Activated CD8-positive, alpha-beta T cell treated with anti-CD3 and anti-CD28 coated beads, Interleukin-2, amount 10 ng/mL, durations not matched to agents 7 days and 5 days (primary cell): Measurements from ENCODE around the gene IL10. TPM values are rescaled to one million over a fixed set of nuclear protein-coding genes. Genes with fewer than 3 reads are reported as not detected.
"Not testable (repeated sequence)": the region's sequence is repeated elsewhere in the genome, so short reads cannot be mapped to it uniquely, and the experiment has no call there.

Experiments
- ATAC-seq: fragments of 150-1000 bp; cut with Tn5 transposase; one replicate; pipeline ENCODE4 v1.10.0; 2021; ENCODE audit warnings: moderate library complexity
- CTCF ChIA-PET: fragments of 350-600 bp; sonication (Branson Sonifier 250); formaldehyde crosslinking; loops from one replicate; lab custom pipeline; 2021; ENCODE audit warnings: antibody characterized with exemption; lab: Charles Lee
- POLR2A ChIA-PET: fragments of 350-600 bp; sonication (Branson Sonifier 250); formaldehyde crosslinking; loops from one replicate; lab custom pipeline; 2021; ENCODE audit warnings: antibody characterized with exemption; lab: Charles Lee
- DNase-seq: peaks from one replicate; pipeline ENCODE4 v3.0.0-alpha.2; 2020
- H3K27ac Mint-ChIP-seq: one replicate; pipeline ENCODE4 v1.8.0; 2021; ENCODE audit warnings: mild to moderate bottlenecking, mixed read lengths
- H3K27me3 Mint-ChIP-seq: one replicate; pipeline ENCODE4 v1.8.0; 2021; ENCODE audit warnings: low read depth, mixed read lengths
- H3K36me3 Mint-ChIP-seq: one replicate; pipeline ENCODE4 v1.8.0; 2021; ENCODE audit warnings: low read depth, mixed read lengths
- H3K4me1 Mint-ChIP-seq: one replicate; pipeline ENCODE4 v1.8.0; 2021; ENCODE audit warnings: low read depth, mixed read lengths
- H3K4me3 Mint-ChIP-seq: one replicate; pipeline ENCODE4 v1.8.0; 2021; ENCODE audit warnings: mild to moderate bottlenecking, mixed read lengths
- H3K9me3 Mint-ChIP-seq: one replicate; pipeline ENCODE4 v1.8.0; 2022; ENCODE audit warnings: mixed read lengths; ENCODE audit not compliant: insufficient read depth
- total RNA-seq, 2 experiments: library from RNA; stranded (reverse); gene quantifications; one replicate each; pipeline ENCODE4 v1.2.3, GENCODE V29; 2021

The IL10 gene
- total RNA-seq, 2 experiments from 2014 or later = 0.32 TPM; not detected in 1

DNA sequence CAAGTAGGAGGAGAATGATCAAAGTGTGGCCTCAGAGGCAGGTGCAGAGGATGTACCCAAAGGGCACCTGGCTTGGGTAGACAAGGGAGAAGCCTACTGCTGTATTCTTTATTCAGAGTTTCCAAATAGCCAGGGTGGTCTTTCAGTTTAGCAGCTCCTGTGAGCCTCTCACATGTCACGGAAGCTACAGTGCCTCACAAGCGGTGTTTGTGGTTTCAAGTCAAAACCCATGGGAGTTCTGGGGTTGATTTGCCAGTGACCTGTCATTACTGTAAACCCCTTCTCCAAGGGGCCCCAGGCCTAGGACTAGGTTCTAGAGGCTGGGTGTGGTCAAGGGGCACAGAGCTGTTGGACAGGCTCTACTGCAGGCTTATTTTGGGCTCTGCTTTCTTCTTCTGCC is 10.2 kb upstream of the IL10 start:
- peak; percentile 40 for ATAC-seq
- POLR2A ChIA-PET = interaction anchor here (0.5 to 1.7 kb wide), 3 partner anchors 11 to 63 kb away, joined by 3 to 4 read pairs (median 3); partner anchors contain the start of gene IL19

DNA sequence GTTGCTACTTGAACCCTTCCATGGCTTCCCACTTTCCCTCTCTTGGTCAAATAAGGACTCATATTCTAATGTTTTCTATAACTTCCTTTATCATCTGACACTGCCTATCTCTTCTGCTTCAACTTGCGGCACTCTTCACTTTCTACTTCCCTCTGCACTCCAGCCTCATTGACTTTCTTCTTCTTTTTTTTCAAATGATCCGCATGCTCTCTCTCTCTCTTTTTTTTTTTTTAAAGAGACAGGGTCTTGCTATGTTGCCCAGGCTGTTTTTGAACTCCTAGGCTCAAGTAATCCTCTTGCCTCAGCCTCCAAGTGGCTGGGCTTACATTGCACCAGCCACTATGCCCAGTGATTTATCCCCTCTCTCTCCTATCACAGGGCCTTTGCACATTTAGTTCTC is 7.3 kb upstream of the IL10 start:
- H3K9me3 Mint-ChIP-seq = no peaks in the 10 kb centered on the region
- CTCF ChIA-PET = interaction anchor here (1.1 to 2.6 kb wide), 2 partner anchors 10 to 30 kb away, joined by 3 to 11 read pairs; partner anchors contain the start of gene IL19
- DNase-seq (no peak), ATAC-seq (no peak)
- no peaks in the 10 kb centered on the region for H3K36me3 Mint-ChIP-seq
- no peak overlapping the region for H3K4me3 Mint-ChIP-seq
- H3K27me3 Mint-ChIP-seq = peaks cover 8% of the 10 kb centered on the region
- POLR2A ChIA-PET = no interaction called here
- H3K27ac Mint-ChIP-seq = no peak overlapping the region
- peaks cover 31% of the 10 kb centered on the region for H3K4me1 Mint-ChIP-seq

More for the DNA sequence above, 10.2 kb upstream of the IL10 start:
- CTCF ChIA-PET = interaction anchor here (0.7 to 8.4 kb wide), 9 partner anchors 10 to 129 kb away, joined by 3 to 63 read pairs (median 9); partner anchors contain the start of genes IL10 and IL19
- Mint-ChIP-seq H3K27ac (peak overlapping the region; percentile 34), H3K4me3 (peak overlapping the region; percentile 22), H3K4me1 (peaks cover 57% of the 10 kb centered on the region), H3K36me3 (no peaks in the 10 kb centered on the region), H3K9me3 (no peaks in the 10 kb centered on the region), H3K27me3 (peaks cover 5% of the 10 kb centered on the region)
- DNase-seq = peak; percentile 52

DNA sequence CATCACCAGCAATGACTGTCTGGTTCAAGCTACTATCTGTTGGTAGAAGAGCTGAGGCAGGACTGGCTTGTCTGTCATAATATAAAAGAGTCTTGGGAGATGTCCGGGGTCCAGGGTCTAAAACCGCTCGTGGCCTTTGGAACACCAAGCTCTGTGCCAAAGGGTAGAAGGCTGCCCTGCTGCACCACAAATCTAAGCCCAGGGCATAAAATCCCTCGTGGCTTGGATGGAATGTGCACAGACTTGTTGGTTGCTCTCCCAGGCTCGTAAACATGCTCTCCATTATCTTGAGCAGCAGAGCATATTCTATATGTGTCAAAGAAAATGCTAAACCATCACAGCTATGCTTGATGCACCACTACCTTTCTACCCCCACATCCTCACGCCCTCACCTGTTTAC is 6.6 kb upstream of the IL10 start:
- H3K36me3 Mint-ChIP-seq, H3K4me3 Mint-ChIP-seq, DNase-seq, H3K27ac Mint-ChIP-seq, POLR2A ChIA-PET, H3K9me3 Mint-ChIP-seq, H3K27me3 Mint-ChIP-seq, CTCF ChIA-PET, ATAC-seq: not testable (repeated sequence)
- peaks cover 29% of the 10 kb centered on the region for H3K4me1 Mint-ChIP-seq

DNA sequence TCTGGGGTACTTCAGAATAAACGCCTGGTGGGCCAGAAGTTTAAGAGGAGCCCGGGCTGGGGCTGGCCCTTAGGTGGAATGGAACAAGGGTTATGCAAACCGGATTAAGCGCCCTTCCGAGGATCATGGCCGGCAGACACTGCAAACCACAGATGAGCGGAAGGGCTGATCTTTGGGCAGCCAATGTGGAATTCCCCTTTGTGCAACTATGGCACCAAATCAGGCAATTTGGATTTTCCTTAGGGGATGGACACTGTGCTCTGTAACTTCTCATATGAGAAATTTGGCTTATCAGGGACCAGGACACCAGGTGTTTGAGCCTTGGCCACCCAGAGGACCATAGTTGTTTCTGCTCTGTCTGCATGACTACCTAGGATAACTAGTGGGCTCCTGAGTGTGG is 5.7 kb upstream of the IL10 start:
- no peak for ATAC-seq
- Mint-ChIP-seq H3K4me1 (peaks cover 27% of the 10 kb centered on the region), H3K4me3 (no peak overlapping the region), H3K27ac (no peak overlapping the region), H3K27me3 (peaks cover 15% of the 10 kb centered on the region), H3K36me3 (no peaks in the 10 kb centered on the region), H3K9me3 (no peaks in the 10 kb centered on the region)
- CTCF ChIA-PET = interaction anchor here (0.9 to 1.3 kb wide), 2 partner anchors 17 to 19 kb away, joined by 3 to 7 read pairs; no protein-coding TSS in a partner anchor
- no peak for DNase-seq
- POLR2A ChIA-PET = no interaction called here

GRCh38 chr1:206776229-206776628 is 3.9 kb upstream of the IL10 start:
- no peak for ATAC-seq
- POLR2A ChIA-PET = no interaction called here
- Mint-ChIP-seq H3K36me3 (no peaks in the 10 kb centered on the region), H3K4me1 (peaks cover 31% of the 10 kb centered on the region), H3K27me3 (peaks cover 30% of the 10 kb centered on the region), H3K27ac (no peak overlapping the region), H3K9me3 (no peaks in the 10 kb centered on the region), H3K4me3 (no peak overlapping the region)
- no peak for DNase-seq
- CTCF ChIA-PET = interaction anchor here (0.7 to 1.3 kb wide), 2 partner anchors 37 to 42 kb away, joined by 3 read pairs; no protein-coding TSS in a partner anchor

DNA sequence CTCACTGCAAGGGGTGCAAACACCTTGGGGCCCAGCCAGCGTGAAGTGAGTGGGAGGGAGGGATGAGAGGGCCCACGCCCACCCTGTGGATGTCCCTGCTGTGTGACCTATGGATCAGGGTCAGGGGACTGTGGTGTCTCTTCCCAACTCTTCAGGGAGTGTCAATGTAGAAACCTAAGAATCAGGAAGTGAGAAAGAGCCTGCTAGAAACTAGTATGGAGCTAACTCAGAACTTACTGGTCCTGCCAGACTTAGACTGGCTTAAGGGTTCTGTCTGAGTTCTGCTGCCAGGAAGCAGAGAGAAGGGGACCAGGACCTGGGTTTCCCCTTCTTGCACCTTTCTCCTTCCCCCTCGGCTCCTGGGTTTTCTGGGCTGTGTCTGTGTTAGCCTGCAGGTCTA is 1.8 kb upstream of the IL10 start:
- Mint-ChIP-seq H3K27me3 (peaks cover 37% of the 10 kb centered on the region), H3K4me3 (no peak overlapping the region), H3K36me3 (no peaks in the 10 kb centered on the region), H3K4me1 (peaks cover 52% of the 10 kb centered on the region), H3K27ac (no peak overlapping the region), H3K9me3 (no peaks in the 10 kb centered on the region)
- POLR2A ChIA-PET = interaction anchor here (0.7 kb wide), 1 partner anchor 9 kb away, joined by 3 read pairs; no protein-coding TSS in a partner anchor
- DNase-seq (no peak), ATAC-seq (no peak)
- CTCF ChIA-PET = interaction anchor here (0.8 to 1.7 kb wide), 6 partner anchors 10 to 48 kb away, joined by 3 to 9 read pairs (median 4); no protein-coding TSS in a partner anchor

DNA sequence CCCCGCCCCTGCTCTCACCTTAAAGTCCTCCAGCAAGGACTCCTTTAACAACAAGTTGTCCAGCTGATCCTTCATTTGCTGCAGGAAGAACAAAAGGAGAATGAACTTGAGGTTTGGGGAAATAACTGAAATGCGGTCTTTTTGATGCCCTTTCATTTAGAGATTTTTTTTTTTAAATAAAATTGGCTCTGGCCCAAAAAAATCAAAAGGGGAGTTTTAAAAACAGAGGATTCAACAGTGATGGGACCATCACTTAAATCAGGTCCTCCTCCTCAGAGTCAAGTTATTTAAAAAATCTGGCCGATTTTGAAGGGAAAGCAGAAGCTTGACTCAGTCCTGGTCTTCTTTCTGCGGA is 979 bp downstream of the IL10 start:
- Mint-ChIP-seq H3K4me3 (no peak overlapping the region), H3K27ac (no peak overlapping the region), H3K4me1 (peaks cover 78% of the 10 kb centered on the region), H3K9me3 (no peaks in the 10 kb centered on the region), H3K36me3 (no peaks in the 10 kb centered on the region), H3K27me3 (peaks cover 35% of the 10 kb centered on the region)
- no peak for DNase-seq
- no peak for ATAC-seq
- ChIA-PET POLR2A (interaction anchor here (0.6 to 1.3 kb wide), 4 partner anchors 11 to 17 kb away, joined by 3 to 4 read pairs (median 3); no protein-coding TSS in a partner anchor), CTCF (interaction anchor here (1.5 to 8.8 kb wide), 14 partner anchors 9 to 212 kb away, joined by 3 to 118 read pairs (median 11); no protein-coding TSS in a partner anchor)

GRCh38 chr1:206770531-206771337 is 1.6 kb downstream of the IL10 start, which contains the start of gene IL19:
Gene IL19 (plus strand): TSS chr1:206770773. CDS start chr1:206836663, 65,890 bp downstream.
- Mint-ChIP-seq H3K4me1 (peaks cover 84% of the 10 kb centered on the region), H3K27ac (peak within 1 kb of the TSS; percentile 53), H3K27me3 (peaks cover 35% of the 10 kb centered on the region), H3K4me3 (no peak within 1 kb of the TSS), H3K9me3 (no peaks in the 10 kb centered on the region), H3K36me3 (no peaks in the 10 kb centered on the region)
- no peak for ATAC-seq
- ChIA-PET CTCF (interaction anchor here (0.7 to 8.8 kb wide), 16 partner anchors 10 to 142 kb away, joined by 3 to 118 read pairs (median 11); no protein-coding TSS in a partner anchor), POLR2A (interaction anchor here (0.6 to 2.2 kb wide), 6 partner anchors 9 to 33 kb away, joined by 3 to 8 read pairs (median 3); no protein-coding TSS in a partner anchor)
- no peak for DNase-seq

DNA sequence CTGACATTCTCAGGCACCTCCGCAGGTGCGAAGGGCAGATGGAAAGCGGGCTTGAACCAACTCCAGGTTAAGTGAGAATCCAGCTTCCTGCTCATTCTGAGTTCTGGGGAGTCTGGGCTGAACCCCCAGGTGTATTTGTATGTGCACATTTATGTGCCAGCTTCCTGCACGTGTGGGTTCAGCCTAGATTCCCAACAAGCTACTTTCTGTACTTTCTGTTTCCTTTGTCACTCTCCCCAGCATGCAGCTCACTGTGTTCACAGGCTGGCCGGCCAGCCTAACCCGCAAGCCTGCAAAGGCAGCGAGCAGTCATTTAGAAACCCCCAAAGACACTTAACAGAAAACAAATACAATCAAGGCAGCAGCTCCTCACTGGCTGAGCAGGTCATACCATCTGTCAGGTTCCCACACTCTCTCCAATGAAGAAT is 3.0 kb downstream of the IL10 start:
- Mint-ChIP-seq H3K27ac (peak overlapping the region; percentile 53), H3K4me1 (peaks cover 85% of the 10 kb centered on the region), H3K36me3 (peaks cover 3% of the 10 kb centered on the region), H3K27me3 (peaks cover 29% of the 10 kb centered on the region), H3K9me3 (no peaks in the 10 kb centered on the region), H3K4me3 (peak overlapping the region; percentile 25)
- POLR2A ChIA-PET = interaction anchor here (1.1 to 2.2 kb wide), 3 partner anchors 8 to 30 kb away, joined by 3 to 8 read pairs (median 3); no protein-coding TSS in a partner anchor
- DNase-seq (peak; percentile 85), ATAC-seq (peak; percentile 85)
- CTCF ChIA-PET = interaction anchor here (0.6 to 8.8 kb wide), 22 partner anchors 8 to 213 kb away, joined by 3 to 118 read pairs (median 6); no protein-coding TSS in a partner anchor

DNA sequence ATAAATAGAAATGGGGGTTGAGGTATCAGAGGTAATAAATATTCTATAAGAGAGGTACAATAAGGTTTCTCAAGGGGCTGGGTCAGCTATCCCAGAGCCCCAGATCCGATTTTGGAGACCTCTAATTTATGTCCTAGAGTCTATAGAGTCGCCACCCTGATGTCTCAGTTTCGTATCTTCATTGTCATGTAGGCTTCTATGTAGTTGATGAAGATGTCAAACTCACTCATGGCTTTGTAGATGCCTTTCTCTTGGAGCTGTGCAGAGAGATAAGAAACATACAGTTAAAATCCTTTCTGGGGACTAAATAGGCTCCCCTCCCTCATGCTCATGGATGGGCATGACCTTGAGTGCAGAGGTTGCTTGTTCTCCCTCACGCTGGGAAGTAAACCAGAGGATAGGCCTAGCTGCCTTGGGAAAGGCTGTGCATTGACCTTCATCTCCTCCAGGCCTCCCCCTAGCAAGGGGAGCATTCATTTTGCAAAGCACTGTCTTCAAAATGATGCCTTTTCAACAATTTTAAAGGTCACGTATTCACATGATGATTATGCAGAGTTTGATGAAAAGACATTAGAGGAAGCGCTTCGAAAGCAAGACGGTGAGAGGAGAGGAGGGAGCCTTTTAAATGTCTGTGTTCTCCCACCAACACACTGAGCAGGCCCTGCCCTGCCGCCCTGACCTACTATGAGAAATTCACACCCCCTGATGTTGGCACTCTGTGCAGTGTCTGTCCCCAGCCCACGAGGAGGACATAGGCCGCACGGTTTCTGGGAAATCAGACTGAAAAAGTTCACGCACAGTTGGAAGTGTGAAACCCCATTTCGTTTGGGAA is 3.6 kb downstream of the IL10 start:
- H3K4me1 Mint-ChIP-seq = peaks cover 83% of the 10 kb centered on the region
- H3K27ac Mint-ChIP-seq = peak overlapping the region; percentile 18
- peak overlapping the region; percentile 4 for H3K4me3 Mint-ChIP-seq
- ChIA-PET CTCF (interaction anchor here (0.7 to 8.8 kb wide), 24 partner anchors 8 to 214 kb away, joined by 3 to 118 read pairs (median 6); partner anchors contain the start of gene IL20), POLR2A (interaction anchor here (1.1 to 2.2 kb wide), 3 partner anchors 7 to 29 kb away, joined by 3 to 8 read pairs (median 3); no protein-coding TSS in a partner anchor)
- DNase-seq (no peak), ATAC-seq (peak; percentile 2)
- peaks cover 9% of the 10 kb centered on the region for H3K36me3 Mint-ChIP-seq
- H3K9me3 Mint-ChIP-seq = peaks cover 5% of the 10 kb centered on the region
- H3K27me3 Mint-ChIP-seq = peaks cover 32% of the 10 kb centered on the region
